ENCODE measurements around the gene S100A8.

S100A8 gene

GRCh38 chr1:153397051-153397923 is 6.4 kb upstream of the S100A8 start:
- H3K36me3 ChIP-seq (ENCODE audit: control insufficient read depth, low read depth, low read length) = no peaks in the 10 kb centered on the region
- H3K9ac ChIP-seq (ENCODE audit: low read length) = no peak overlapping the region
- H3K27me3 ChIP-seq (ENCODE audit: control insufficient read depth, insufficient read depth, low read length) = no peaks in the 10 kb centered on the region
- H3K9me3 ChIP-seq (ENCODE audit: control insufficient read depth, low read depth, low read length) = no peaks in the 10 kb centered on the region
- no peak overlapping the region for H3K27ac ChIP-seq (ENCODE audit: low read length)
- no peak overlapping the region for H3K4me3 ChIP-seq (ENCODE audit: low read length)
- H3K4me1 ChIP-seq (ENCODE audit: control insufficient read depth, low read depth, low read length) = no peaks in the 10 kb centered on the region

- Histone ChIP-seq H3K9me3 (ENCODE audit: control insufficient read depth, low read depth, low read length) (no peaks in the 10 kb centered on the region), H3K27me3 (ENCODE audit: control insufficient read depth, insufficient read depth, low read length) (no peaks in the 10 kb centered on the region), H3K27ac (ENCODE audit: low read length) (no peak overlapping the region), H3K36me3 (ENCODE audit: control insufficient read depth, low read depth, low read length) (no peaks in the 10 kb centered on the region), H3K4me1 (ENCODE audit: control insufficient read depth, low read depth, low read length) (no peaks in the 10 kb centered on the region), H3K4me3 (ENCODE audit: low read length) (no peak overlapping the region), H3K9ac (ENCODE audit: low read length) (no peak overlapping the region)
These were observed 5.6 kb upstream of the S100A8 start for GRCh38 chr1:153396461-153396860.

GRCh38 chr1:153395776-153396175 is 4.9 kb upstream of the S100A8 start:
- Histone ChIP-seq H3K4me3 (ENCODE audit: low read length) (no peak overlapping the region), H3K4me1 (ENCODE audit: control insufficient read depth, low read depth, low read length) (no peaks in the 10 kb centered on the region), H3K27ac (ENCODE audit: low read length) (no peak overlapping the region), H3K27me3 (ENCODE audit: control insufficient read depth, insufficient read depth, low read length) (no peaks in the 10 kb centered on the region), H3K9me3 (ENCODE audit: control insufficient read depth, low read depth, low read length) (no peaks in the 10 kb centered on the region), H3K36me3 (ENCODE audit: control insufficient read depth, low read depth, low read length) (no peaks in the 10 kb centered on the region), H3K9ac (ENCODE audit: low read length) (no peak overlapping the region)

GRCh38 chr1:153395136-153395685 is 4.3 kb upstream of the S100A8 start:
- H3K27me3 ChIP-seq (ENCODE audit: control insufficient read depth, insufficient read depth, low read length) = no peaks in the 10 kb centered on the region
- no peaks in the 10 kb centered on the region for H3K4me1 ChIP-seq (ENCODE audit: control insufficient read depth, low read depth, low read length)
- H3K36me3 ChIP-seq (ENCODE audit: control insufficient read depth, low read depth, low read length) = no peaks in the 10 kb centered on the region

GRCh38 chr1:153394391-153394790 is 3.5 kb upstream of the S100A8 start:
- Histone ChIP-seq H3K27ac (ENCODE audit: low read length) (no peak overlapping the region), H3K9ac (ENCODE audit: low read length) (no peak overlapping the region), H3K4me3 (ENCODE audit: low read length) (no peak overlapping the region), H3K4me1 (ENCODE audit: control insufficient read depth, low read depth, low read length) (no peaks in the 10 kb centered on the region), H3K36me3 (ENCODE audit: control insufficient read depth, low read depth, low read length) (no peaks in the 10 kb centered on the region), H3K27me3 (ENCODE audit: control insufficient read depth, insufficient read depth, low read length) (no peaks in the 10 kb centered on the region), H3K9me3 (ENCODE audit: control insufficient read depth, low read depth, low read length) (no peaks in the 10 kb centered on the region)

More at GRCh38 chr1:153395136-153395685, 4.3 kb upstream of the S100A8 start:
- Histone ChIP-seq H3K9me3 (ENCODE audit: control insufficient read depth, low read depth, low read length) (no peaks in the 10 kb centered on the region), H3K9ac (ENCODE audit: low read length) (no peak overlapping the region), H3K27ac (ENCODE audit: low read length) (no peak overlapping the region), H3K4me3 (ENCODE audit: low read length) (no peak overlapping the region)

- Histone ChIP-seq H3K27ac (ENCODE audit: low read length) (no peak overlapping the region), H3K4me3 (ENCODE audit: low read length) (no peak overlapping the region), H3K27me3 (ENCODE audit: control insufficient read depth, insufficient read depth, low read length) (no peaks in the 10 kb centered on the region), H3K9ac (ENCODE audit: low read length) (no peak overlapping the region), H3K4me1 (ENCODE audit: control insufficient read depth, low read depth, low read length) (no peaks in the 10 kb centered on the region), H3K9me3 (ENCODE audit: control insufficient read depth, low read depth, low read length) (no peaks in the 10 kb centered on the region), H3K36me3 (ENCODE audit: control insufficient read depth, low read depth, low read length) (no peaks in the 10 kb centered on the region)
These were observed 3.1 kb upstream of the S100A8 start for GRCh38 chr1:153393926-153394325.

- Histone ChIP-seq H3K36me3 (ENCODE audit: control insufficient read depth, low read depth, low read length) (no peaks in the 10 kb centered on the region), H3K9ac (ENCODE audit: low read length) (no peak overlapping the region), H3K27me3 (ENCODE audit: control insufficient read depth, insufficient read depth, low read length) (no peaks in the 10 kb centered on the region), H3K4me3 (ENCODE audit: low read length) (no peak overlapping the region), H3K9me3 (ENCODE audit: control insufficient read depth, low read depth, low read length) (no peaks in the 10 kb centered on the region), H3K4me1 (ENCODE audit: control insufficient read depth, low read depth, low read length) (no peaks in the 10 kb centered on the region), H3K27ac (ENCODE audit: low read length) (no peak overlapping the region)
These were observed 1.9 kb upstream of the S100A8 start for GRCh38 chr1:153392822-153393221.

- no peak overlapping the region for H3K4me3 ChIP-seq (ENCODE audit: low read length)
- no peaks in the 10 kb centered on the region for H3K4me1 ChIP-seq (ENCODE audit: control insufficient read depth, low read depth, low read length)
- no peaks in the 10 kb centered on the region for H3K27me3 ChIP-seq (ENCODE audit: control insufficient read depth, insufficient read depth, low read length)
- no peaks in the 10 kb centered on the region for H3K36me3 ChIP-seq (ENCODE audit: control insufficient read depth, low read depth, low read length)
- H3K9me3 ChIP-seq (ENCODE audit: control insufficient read depth, low read depth, low read length) = no peaks in the 10 kb centered on the region
- H3K27ac ChIP-seq (ENCODE audit: low read length) = no peak overlapping the region
- H3K9ac ChIP-seq (ENCODE audit: low read length) = no peak overlapping the region
These were observed 1.4 kb upstream of the S100A8 start for GRCh38 chr1:153392258-153392657.

- Histone ChIP-seq H3K9ac (ENCODE audit: low read length) (no peak overlapping the region), H3K4me3 (ENCODE audit: low read length) (no peak overlapping the region), H3K27me3 (ENCODE audit: control insufficient read depth, insufficient read depth, low read length) (no peaks in the 10 kb centered on the region), H3K27ac (ENCODE audit: low read length) (no peak overlapping the region), H3K9me3 (ENCODE audit: control insufficient read depth, low read depth, low read length) (no peaks in the 10 kb centered on the region), H3K36me3 (ENCODE audit: control insufficient read depth, low read depth, low read length) (no peaks in the 10 kb centered on the region), H3K4me1 (ENCODE audit: control insufficient read depth, low read depth, low read length) (no peaks in the 10 kb centered on the region)
These were observed 647 bp downstream of the S100A8 start for GRCh38 chr1:153389973-153390879.

- Histone ChIP-seq H3K36me3 (ENCODE audit: control insufficient read depth, low read depth, low read length) (no peaks in the 10 kb centered on the region), H3K9ac (ENCODE audit: low read length) (no peak overlapping the region), H3K27me3 (ENCODE audit: control insufficient read depth, insufficient read depth, low read length) (no peaks in the 10 kb centered on the region), H3K27ac (ENCODE audit: low read length) (no peak overlapping the region), H3K4me1 (ENCODE audit: control insufficient read depth, low read depth, low read length) (no peaks in the 10 kb centered on the region), H3K9me3 (ENCODE audit: control insufficient read depth, low read depth, low read length) (no peaks in the 10 kb centered on the region), H3K4me3 (ENCODE audit: low read length) (no peak overlapping the region)
These were observed 1.5 kb downstream of the S100A8 start for GRCh38 chr1:153389401-153389800.

- no peaks in the 10 kb centered on the region for H3K36me3 ChIP-seq (ENCODE audit: control insufficient read depth, low read depth, low read length)
- H3K4me1 ChIP-seq (ENCODE audit: control insufficient read depth, low read depth, low read length) = no peaks in the 10 kb centered on the region
- no peak overlapping the region for H3K27ac ChIP-seq (ENCODE audit: low read length)
- H3K9ac ChIP-seq (ENCODE audit: low read length) = no peak overlapping the region
- H3K27me3 ChIP-seq (ENCODE audit: control insufficient read depth, insufficient read depth, low read length) = no peaks in the 10 kb centered on the region
- no peak overlapping the region for H3K4me3 ChIP-seq (ENCODE audit: low read length)
- H3K9me3 ChIP-seq (ENCODE audit: control insufficient read depth, low read depth, low read length) = no peaks in the 10 kb centered on the region
These were observed 3.1 kb downstream of the S100A8 start for GRCh38 chr1:153387785-153388184.

All from iPS-18a (cell line).